ENCODE data around the gene BRD2. TPM values are rescaled to one million over a fixed set of nuclear protein-coding genes. Genes with fewer than 3 reads are reported as not detected.

Gene BRD2
- total and polyA plus RNA-seq, 2 donors (not counting 1 experiment from before 2014, with no cell fraction given): 474 to 620 TPM

GRCh38 chr6:32967151-32968091 lies 973 bp upstream of the BRD2 start:
- peak overlapping the region; percentile 88 for H3K4me2 ChIP-seq (replicated peaks; ENCODE audit: low read depth, low read length, poor library complexity, severe bottlenecking)
- H4K20me1 ChIP-seq (ENCODE audit: control insufficient read depth, insufficient read depth, low read length, poor library complexity, severe bottlenecking): peaks cover 3% of the 10 kb centered on the region
- H2AFZ ChIP-seq (ENCODE audit: insufficient read depth, low read depth, low read length, poor library complexity, severe bottlenecking): peak overlapping the region; percentile 90
- Mint-ChIP-seq H3K9me3 (ENCODE audit: insufficient read depth) (no peaks in the 10 kb centered on the region), H3K4me1 (peaks cover 37% of the 10 kb centered on the region), H3K4me3 (peak overlapping the region; percentile 94), H3K27ac (peak overlapping the region; percentile 99), H3K27me3 (no peaks in the 10 kb centered on the region)
- peak; percentile 77 for DNase-seq
- peaks cover 0 to under 1% of the 10 kb centered on the region in 2 experiments for H3K36me3 ChIP-seq (replicated peaks in 1 of 2; ENCODE audit: control extremely low read depth in 1 of 2, control insufficient read depth in 1 of 2, extremely low read depth in 1 of 2, insufficient read depth in 2 of 2, low read length in 1 of 2)
- TF ChIP-seq, protein P1, sequence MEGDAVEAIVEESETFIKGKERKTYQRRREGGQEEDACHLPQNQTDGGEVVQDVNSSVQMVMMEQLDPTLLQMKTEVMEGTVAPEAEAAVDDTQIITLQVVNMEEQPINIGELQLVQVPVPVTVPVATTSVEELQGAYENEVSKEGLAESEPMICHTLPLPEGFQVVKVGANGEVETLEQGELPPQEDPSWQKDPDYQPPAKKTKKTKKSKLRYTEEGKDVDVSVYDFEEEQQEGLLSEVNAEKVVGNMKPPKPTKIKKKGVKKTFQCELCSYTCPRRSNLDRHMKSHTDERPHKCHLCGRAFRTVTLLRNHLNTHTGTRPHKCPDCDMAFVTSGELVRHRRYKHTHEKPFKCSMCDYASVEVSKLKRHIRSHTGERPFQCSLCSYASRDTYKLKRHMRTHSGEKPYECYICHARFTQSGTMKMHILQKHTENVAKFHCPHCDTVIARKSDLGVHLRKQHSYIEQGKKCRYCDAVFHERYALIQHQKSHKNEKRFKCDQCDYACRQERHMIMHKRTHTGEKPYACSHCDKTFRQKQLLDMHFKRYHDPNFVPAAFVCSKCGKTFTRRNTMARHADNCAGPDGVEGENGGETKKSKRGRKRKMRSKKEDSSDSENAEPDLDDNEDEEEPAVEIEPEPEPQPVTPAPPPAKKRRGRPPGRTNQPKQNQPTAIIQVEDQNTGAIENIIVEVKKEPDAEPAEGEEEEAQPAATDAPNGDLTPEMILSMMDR (IDR thresholded peaks at IDR 0.05): peak; percentile 69
- TF ChIP-seq EZH2 (IDR thresholded peaks at IDR 0.05; ENCODE audit: borderline replicate concordance, insufficient read depth, low read depth, low read length, poor library complexity, severe bottlenecking): no peak
- H3K9me3 ChIP-seq (ENCODE audit: control extremely low read depth in 1 of 3, control insufficient read depth in 2 of 3, insufficient read depth in 1 of 3, low read length in 2 of 3): no peaks in the 10 kb centered on the region
- under 1% methylated on average over 15 of the region's 16 CpGs for WGBS (ENCODE audit: insufficient coverage)
- H3K4me3 ChIP-seq (ENCODE audit: control extremely low read depth in 1 of 5, extremely low read depth in 1 of 5, insufficient read depth in 1 of 5, low read depth in 2 of 5, low read length in 4 of 5): peak overlapping the region; percentile 68 to 93 (median 92)
- H3K79me2 ChIP-seq (ENCODE audit: control insufficient read depth, insufficient read depth, low read length): peaks cover 50% of the 10 kb centered on the region
- H3K9ac ChIP-seq (ENCODE audit: low read length): peak overlapping the region; percentile 91
- intact Hi-C loops (cut with micrococcal nuclease): loop anchor here (1.0 kb wide), 6 partner anchors 14 to 123 kb away; partner anchors contain the start of genes HLA-DMA and PSMB8
- H3K27ac ChIP-seq (ENCODE audit: low read length in 2 of 2): peak overlapping the region; percentile 96
- POLR2A ChIA-PET: interaction anchor here (0.6 to 11.8 kb wide), 14 partner anchors 10 to 1254 kb away, joined by 3 to 349 read pairs (median 7); partner anchors contain the start of genes HLA-DMA, HLA-DMB, PSMB8 and PSMB9
- no peaks in the 10 kb centered on the region for H3K27me3 ChIP-seq (replicated peaks in 1 of 4; ENCODE audit: control extremely low read depth in 1 of 4, control insufficient read depth in 3 of 4, insufficient read depth in 4 of 4, low read length in 3 of 4)
- H3K4me1 ChIP-seq (ENCODE audit: control insufficient read depth in 2 of 2, insufficient read depth in 2 of 2, low read length in 2 of 2): peaks cover 18 to 32% of the 10 kb centered on the region in 2 donors
- CTCF ChIA-PET: interaction anchor here (0.7 to 28.4 kb wide), 17 partner anchors 13 to 129 kb away, joined by 3 to 822 read pairs (median 6); partner anchors contain the start of genes HLA-DMA, HLA-DMB and TAP2
- no peak for ATAC-seq (ENCODE audit: low read depth)

Data from B cell (primary cell).